AG04450 (cell line): ENCODE measurements around the gene NFATC2. TPM values are rescaled to one million over a fixed set of nuclear protein-coding genes. Genes with fewer than 3 reads are reported as not detected.

Source experiments
- CTCF ChIA-PET: fragments of 300-600, 350-600 bp; formaldehyde crosslinking; extraction: SDS; loops from one replicate; lab custom pipeline; 2022; ENCODE audit warnings: antibody characterized with exemption, inconsistent platforms; lab: Charles Lee
- POLR2A ChIA-PET: fragments of 350-600 bp; formaldehyde crosslinking; extraction: SDS; loops from one replicate; lab custom pipeline; 2021; ENCODE audit warnings: antibody characterized with exemption, inconsistent platforms; lab: Yijun Ruan, JAX
- DNase-seq: peaks from one replicate; pipeline ENCODE4 v3.0.0-alpha.2; 2011; ENCODE audit warnings: low read depth, low spot score
- H3K27ac ChIP-seq: one replicate; pipeline ENCODE4 v1.5.1; 2012; ENCODE audit warnings: low read depth, low read length, control low read depth
- H3K27me3 ChIP-seq: one replicate; pipeline ENCODE4 v1.6.0; 2012; ENCODE audit warnings: low read length; ENCODE audit not compliant: control insufficient read depth, insufficient read depth
- H3K4me3 ChIP-seq: 2 replicates; pipeline ENCODE4 v1.5.1; 2011; ENCODE audit warnings: mild to moderate bottlenecking, low read depth, low read length, control low read depth
- H3K9me3 ChIP-seq: 2 replicates; pipeline ENCODE4 v1.5.1; 2012; ENCODE audit warnings: low read length; ENCODE audit not compliant: control insufficient read depth, insufficient read depth
- CTCF ChIP-seq: IDR thresholded peaks from 2 replicates; pipeline ENCODE4 v1.5.1; 2011; ENCODE audit warnings: low read depth, low read length, control low read depth, inconsistent platforms
- polyA plus RNA-seq: library from polyadenylated mRNA; depleted of rRNA; stranded (reverse); fragments of >200 nt; gene quantifications from 2 replicates; pipeline ENCODE4 v1.2.3, GENCODE V29; 2011

Gene NFATC2
- polyA plus RNA-seq, 1 experiment, result 0.07 TPM

- H3K27ac ChIP-seq, result no peak overlapping the region
- CTCF ChIA-PET, result no interaction called here
- no peak for TF ChIP-seq CTCF
- no peaks in the 10 kb centered on the region for H3K27me3 ChIP-seq
- no peak overlapping the region for H3K4me3 ChIP-seq
- no peak for DNase-seq
- POLR2A ChIA-PET, result no interaction called here
- H3K9me3 ChIP-seq, result no peaks in the 10 kb centered on the region; the same call in 1 of the 2 replicates
These were observed 54.2 kb downstream of the NFATC2 start for GRCh38 chr20:51488331-51488730.

- TF ChIP-seq CTCF, result no peak
- H3K4me3 ChIP-seq, result peak overlapping the region; percentile 25; the same call in 1 of the 2 replicates
These were observed 54.8 kb downstream of the NFATC2 start for GRCh38 chr20:51487565-51488268.

GRCh38 chr20:51487076-51487475 is 55.4 kb downstream of the NFATC2 start:
- DNase-seq, result no peak
- POLR2A ChIA-PET, result interaction anchor here (0.6 to 0.7 kb wide), 2 partner anchors 16 to 29 kb away, joined by 3 read pairs; no protein-coding TSS in a partner anchor

More at GRCh38 chr20:51487565-51488268, 54.8 kb downstream of the NFATC2 start:
- peak; percentile 67 for DNase-seq
- CTCF ChIA-PET, result no interaction called here
- H3K27ac ChIP-seq, result peak overlapping the region; percentile 65
- H3K27me3 ChIP-seq, result no peaks in the 10 kb centered on the region
- no peaks in the 10 kb centered on the region; the same call in 1 of the 2 replicates for H3K9me3 ChIP-seq
- POLR2A ChIA-PET, result interaction anchor here (0.6 to 0.7 kb wide), 2 partner anchors 15 to 30 kb away, joined by 3 read pairs; no protein-coding TSS in a partner anchor

GRCh38 chr20:51486197-51487005 is 56.1 kb downstream of the NFATC2 start:
- POLR2A ChIA-PET, result interaction anchor here (0.5 to 0.7 kb wide), 3 partner anchors 15 to 853 kb away, joined by 3 to 4 read pairs (median 3); no protein-coding TSS in a partner anchor
- CTCF ChIA-PET, result interaction anchor here (1.0 to 1.1 kb wide), 2 partner anchors 499 to 505 kb away, joined by 4 read pairs; no protein-coding TSS in a partner anchor
- no peaks in the 10 kb centered on the region for H3K27me3 ChIP-seq
- no peak for TF ChIP-seq CTCF
- peak overlapping the region; percentile 11 for H3K27ac ChIP-seq
- H3K4me3 ChIP-seq, result no peak overlapping the region
- peak; percentile 37 for DNase-seq
- no peaks in the 10 kb centered on the region for H3K9me3 ChIP-seq

More at GRCh38 chr20:51487076-51487475, 55.4 kb downstream of the NFATC2 start:
- H3K27me3 ChIP-seq, result no peaks in the 10 kb centered on the region
- TF ChIP-seq CTCF, result no peak
- peak overlapping the region; percentile 65 for H3K27ac ChIP-seq
- no peak overlapping the region for H3K4me3 ChIP-seq
- CTCF ChIA-PET, result interaction anchor here (1.0 kb wide), 1 partner anchor 506 kb away, joined by 4 read pairs; no protein-coding TSS in a partner anchor
- no peaks in the 10 kb centered on the region; the same call in 1 of the 2 replicates for H3K9me3 ChIP-seq
